GM19240 (cell line): ENCODE results near the gene IL4I1.
"Not testable (repeated sequence)": the region's sequence is repeated elsewhere in the genome, so short reads cannot be mapped to it uniquely, and the experiment has no call there.

Experiments
- DNase-seq: peaks from one replicate; pipeline ENCODE4 v3.0.0; 2011; ENCODE audit warnings: low spot score; ENCODE audit not compliant: insufficient read length

Gene IL4I1, protein sequence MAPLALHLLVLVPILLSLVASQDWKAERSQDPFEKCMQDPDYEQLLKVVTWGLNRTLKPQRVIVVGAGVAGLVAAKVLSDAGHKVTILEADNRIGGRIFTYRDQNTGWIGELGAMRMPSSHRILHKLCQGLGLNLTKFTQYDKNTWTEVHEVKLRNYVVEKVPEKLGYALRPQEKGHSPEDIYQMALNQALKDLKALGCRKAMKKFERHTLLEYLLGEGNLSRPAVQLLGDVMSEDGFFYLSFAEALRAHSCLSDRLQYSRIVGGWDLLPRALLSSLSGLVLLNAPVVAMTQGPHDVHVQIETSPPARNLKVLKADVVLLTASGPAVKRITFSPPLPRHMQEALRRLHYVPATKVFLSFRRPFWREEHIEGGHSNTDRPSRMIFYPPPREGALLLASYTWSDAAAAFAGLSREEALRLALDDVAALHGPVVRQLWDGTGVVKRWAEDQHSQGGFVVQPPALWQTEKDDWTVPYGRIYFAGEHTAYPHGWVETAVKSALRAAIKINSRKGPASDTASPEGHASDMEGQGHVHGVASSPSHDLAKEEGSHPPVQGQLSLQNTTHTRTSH

DNA sequence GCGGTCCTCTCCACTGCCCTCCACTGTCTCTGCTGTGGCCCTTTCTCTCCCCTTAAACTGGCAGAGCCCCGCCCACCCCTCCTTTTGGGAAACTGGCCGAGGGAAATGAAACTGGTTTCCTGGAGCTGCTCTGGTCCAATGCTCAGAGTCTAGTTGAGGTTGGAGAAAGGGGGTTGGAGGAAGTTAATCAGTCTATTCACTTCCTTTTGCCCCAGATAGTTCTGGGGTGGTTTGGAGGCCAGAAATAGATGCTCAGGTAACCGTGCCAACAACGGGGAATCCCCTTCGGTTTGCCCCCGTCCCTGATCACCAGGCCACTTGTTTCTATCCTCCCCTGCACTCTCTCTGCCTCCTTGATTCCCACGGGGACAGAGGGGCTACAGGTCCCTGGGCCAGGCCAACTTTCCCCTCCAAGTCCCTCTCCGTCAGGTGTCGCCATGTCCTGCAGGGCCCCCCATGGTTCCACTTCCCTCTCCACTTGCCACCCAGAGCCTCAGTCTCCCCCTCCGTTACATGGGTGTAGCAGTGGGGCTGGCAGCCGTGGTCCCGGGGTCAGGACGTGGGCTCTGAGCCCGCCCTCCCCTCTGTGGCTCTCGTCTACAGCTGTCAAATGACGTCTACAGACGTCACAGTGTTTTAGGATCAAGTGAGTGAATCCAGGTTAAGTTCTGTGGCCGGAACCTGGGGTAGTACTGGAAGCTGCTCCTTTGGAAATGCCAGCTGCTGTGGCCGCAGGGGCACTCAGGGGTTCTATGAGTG is at the start of gene IL4I1:
Gene IL4I1 (minus strand): TSS at position 25 of the 759 bp plus-strand sequence. CDS start 727 bp downstream, outside the sequence.
- peak; percentile 83 for DNase-seq

DNA sequence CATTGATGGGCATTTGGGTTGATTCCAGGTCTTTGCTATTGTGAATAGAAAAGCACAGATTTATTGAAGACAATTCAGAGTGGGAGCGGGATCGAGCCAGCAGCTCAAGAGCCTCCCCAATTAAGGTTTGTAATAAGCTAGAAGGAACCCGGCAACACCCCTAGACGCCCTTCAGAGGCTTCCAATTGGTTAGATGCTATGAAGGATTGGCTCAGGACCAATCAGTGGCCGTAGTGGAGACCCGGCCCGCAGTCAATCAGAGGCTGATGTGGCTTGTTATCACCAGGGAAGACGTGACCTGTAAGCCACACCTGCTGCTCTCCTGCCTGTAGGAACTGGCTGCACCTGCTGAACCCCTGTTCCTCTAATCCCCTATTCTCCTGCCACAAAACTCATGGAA is 49.7 kb upstream of the IL4I1 start:
- no peak for DNase-seq

DNA sequence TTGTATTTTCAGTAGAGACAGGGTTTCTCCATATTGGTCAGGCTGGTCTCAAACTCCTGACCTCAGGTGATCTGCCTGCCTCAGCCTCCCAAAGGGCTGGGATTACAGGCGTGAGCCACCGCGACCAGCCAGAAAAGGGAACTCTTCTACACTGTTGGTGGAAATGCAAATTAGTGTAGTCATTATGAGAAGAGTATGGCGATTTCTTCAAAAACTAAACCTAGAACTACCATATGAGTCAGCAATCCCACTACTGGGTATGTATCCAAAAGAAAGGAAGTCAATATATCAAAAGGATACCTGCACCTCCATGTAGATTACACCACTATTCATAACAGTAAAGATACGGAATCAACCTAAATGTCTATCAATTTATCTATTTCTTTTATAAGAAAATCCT is 47.9 kb upstream of the IL4I1 start:
- not testable (repeated sequence) for DNase-seq

DNA sequence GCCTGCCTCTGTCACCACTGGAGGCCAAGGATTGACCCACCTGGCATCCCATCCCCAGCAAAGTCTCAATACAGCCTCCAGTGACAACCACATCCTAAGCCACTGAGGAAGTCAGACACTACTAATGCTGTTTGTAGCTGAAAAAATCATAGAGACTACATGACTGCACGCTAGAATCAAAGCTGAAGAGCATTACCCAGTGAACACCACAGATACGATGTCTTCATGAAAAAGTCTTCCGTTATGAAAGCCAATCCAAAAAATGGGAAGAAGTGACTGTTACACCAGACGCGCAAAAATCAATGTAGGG is 43.8 kb upstream of the IL4I1 start:
- no peak for DNase-seq

DNA sequence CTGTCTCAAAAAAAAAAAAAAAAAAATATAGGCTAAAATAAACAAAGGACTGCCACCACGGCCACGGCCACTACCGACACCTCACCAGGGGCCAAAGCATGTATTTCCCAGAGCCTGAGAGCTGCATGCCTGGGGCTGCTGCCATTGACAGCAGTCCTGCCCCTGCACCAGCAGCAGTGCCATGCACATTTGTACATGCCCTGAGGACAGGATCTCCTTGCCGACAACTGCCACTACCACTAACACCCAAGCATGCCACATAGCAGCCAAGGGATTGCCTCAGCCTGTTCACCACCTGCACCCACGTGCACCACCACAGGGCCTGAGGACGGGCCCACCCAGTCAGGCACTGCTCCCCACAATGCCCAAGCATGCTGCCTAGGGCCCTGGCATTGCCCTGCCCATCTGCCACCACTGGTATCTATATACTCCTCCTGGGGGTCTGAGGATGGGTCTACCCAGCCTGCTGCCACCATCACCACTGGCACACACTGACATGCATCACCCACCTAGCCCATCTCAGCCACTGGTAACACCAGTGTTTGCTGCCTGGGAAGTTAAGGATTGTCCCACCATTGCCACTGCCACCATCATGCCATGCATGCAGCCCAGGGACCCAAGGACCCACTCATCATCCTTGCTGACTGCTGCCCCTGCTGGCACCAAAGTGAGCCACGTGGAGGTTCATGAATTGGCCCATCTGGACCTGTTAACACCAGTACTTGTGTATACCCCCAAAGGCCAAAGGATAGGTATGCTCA is 43.2 kb upstream of the IL4I1 start:
- no peak for DNase-seq

DNA sequence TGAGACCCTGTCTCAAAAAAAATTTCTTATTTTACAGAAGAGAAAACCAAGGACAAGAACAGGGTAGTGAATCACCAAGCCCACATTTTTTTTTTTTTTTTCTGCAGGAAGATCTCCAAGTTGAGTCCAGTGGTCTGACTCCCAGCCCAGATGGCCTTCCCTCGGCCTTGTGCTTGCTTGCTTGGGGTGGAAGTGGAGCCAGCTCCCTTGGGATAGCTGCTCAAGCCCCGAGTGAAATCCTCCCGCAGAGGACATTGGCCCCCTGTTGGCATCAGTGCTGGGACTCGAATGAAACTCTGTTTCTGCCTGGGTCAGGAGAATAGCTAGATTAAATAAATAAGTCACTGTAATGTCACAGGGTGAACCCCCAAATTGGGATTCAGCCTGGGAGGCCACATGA is 42.0 kb upstream of the IL4I1 start:
- DNase-seq, result no peak

DNA sequence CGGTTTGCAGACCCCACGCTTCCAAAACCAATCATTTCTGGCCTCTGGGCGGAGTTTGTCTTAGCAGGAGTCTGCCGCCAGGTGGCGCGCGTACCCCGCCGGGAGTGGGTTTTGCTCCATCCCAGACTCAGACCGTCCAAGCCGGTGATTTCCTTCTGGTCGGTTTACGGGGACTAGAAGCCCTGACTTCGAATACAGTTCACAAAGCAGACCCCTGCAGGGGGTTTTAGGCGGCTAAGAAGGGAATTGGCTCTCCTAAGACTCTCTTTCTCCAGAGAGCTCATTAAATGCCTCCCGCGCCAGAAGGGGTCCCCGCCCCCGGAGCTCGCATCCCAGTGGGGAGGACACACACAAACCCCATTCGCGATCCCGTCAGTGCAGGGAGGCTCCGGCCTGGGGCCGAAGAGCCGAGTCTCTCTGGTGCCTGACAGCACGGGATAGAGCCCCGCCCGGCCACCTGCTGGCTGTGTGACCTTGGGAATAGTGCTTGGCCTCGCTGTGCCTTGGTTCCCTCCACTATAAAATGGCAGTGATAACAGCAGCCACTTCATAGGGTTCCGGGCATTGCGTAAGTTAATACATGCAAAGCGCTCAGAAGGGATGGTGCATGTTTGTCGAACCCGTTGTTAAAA is 41.2 kb upstream of the IL4I1 start:
- peak; percentile 42 for DNase-seq

DNA sequence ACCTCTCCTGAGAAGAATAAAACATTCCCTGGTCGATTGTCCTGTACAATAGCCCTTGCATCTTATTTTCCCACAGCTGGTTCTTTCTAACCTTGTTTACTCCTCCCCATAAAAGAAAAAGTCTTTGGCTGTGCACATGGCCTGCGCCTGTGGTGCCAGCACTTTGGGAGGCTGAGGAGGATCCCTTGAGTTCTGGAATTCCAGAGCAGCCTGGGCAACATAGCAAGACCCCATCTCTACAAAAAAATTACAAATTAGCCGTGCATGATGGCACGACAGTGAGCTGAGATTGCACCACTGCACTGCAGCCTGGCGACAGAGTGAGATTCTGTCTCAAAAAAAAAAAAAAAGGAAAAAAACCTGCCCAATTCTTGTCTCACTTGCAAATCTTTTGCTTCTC is 39.9 kb upstream of the IL4I1 start:
- no peak for DNase-seq

DNA sequence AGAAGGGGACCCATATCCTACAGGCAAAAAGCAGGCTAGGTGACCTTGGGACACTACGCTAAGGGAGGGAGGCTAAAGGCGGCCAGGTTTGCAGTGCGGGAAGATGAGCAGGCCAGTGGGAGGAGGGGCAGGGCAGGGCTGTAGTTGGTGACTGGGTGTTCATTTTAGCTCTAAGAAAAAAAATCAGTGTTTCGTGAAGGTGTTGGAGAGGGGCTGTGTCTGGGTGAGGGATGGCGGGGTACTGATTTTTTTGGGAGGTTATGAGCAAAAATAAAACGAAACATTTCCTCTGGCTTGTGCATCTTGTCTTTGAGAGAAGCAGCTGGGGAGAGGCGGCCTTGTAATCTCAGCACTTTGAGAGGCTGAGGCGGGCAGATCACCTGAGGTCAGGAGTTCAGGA is 37.0 kb upstream of the IL4I1 start:
- DNase-seq, result no peak

DNA sequence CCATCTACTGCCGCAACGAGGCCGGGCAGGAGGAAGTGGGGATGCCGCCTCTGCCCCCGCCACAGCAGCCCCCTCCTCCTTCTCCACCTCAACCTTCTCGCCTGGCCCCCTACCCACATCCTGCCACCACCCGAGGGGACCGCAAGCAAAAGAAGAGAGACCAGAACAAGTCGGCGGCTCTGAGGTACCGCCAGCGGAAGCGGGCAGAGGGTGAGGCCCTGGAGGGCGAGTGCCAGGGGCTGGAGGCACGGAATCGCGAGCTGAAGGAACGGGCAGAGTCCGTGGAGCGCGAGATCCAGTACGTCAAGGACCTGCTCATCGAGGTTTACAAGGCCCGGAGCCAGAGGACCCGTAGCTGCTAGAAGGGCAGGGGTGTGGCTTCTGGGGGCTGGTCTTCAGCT is 36.0 kb upstream of the IL4I1 start:
- DNase-seq, result no peak

DNA sequence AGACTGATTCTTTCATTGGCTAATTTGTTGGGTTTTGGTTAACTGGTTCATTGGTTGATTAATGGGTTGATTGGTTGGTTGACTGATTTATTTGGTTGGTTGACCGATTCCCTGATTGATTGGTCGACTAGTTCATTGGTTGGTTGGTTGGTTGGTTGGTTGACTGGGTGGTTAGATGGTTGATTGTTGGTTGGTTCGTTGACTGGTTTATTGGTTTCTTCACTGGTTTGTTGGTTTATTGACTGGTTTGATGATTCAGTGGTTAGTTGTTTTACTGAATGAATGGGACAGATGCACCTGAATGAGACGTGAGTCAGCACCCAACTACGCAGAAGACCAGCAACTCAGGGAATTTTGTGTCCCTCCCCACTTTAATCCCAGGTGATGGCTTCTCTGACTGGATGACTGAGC is 35.4 kb upstream of the IL4I1 start:
- DNase-seq, result no peak

DNA sequence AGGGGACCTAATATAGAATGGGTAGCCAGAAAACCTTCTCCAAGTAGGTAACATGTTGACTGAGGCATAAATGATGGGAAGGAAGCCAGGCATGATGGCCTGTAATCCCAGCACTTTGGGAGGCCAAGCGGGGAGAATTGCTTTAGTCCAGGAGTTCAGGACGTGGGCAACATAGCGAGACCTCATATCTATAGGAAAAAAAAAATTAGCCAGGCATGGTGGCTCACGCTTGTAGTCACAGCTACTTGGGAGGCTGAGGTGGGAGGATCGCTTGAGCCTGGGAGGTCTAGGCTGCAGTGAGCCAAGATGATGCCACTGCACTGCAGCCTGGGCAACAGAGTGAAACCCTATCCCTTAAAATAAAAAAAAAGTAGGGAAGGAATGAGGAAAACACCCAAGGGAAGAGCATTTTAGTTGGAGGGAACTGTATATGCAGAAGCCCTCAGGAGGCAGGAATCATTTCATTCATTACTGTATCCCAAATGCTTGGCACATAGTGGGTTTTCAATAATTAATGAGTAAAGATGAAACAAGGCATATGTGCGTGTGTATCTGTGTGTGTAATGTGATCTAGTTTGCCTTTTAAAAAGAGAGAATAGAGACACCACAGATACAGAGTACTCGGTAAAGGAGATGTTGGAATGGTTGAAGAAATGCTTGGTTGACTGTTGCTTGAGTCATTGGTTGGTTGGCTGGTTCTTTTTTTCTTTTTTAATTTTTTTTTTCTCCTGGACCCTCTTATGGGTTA is 34.8 kb upstream of the IL4I1 start:
- DNase-seq, result no peak

DNA sequence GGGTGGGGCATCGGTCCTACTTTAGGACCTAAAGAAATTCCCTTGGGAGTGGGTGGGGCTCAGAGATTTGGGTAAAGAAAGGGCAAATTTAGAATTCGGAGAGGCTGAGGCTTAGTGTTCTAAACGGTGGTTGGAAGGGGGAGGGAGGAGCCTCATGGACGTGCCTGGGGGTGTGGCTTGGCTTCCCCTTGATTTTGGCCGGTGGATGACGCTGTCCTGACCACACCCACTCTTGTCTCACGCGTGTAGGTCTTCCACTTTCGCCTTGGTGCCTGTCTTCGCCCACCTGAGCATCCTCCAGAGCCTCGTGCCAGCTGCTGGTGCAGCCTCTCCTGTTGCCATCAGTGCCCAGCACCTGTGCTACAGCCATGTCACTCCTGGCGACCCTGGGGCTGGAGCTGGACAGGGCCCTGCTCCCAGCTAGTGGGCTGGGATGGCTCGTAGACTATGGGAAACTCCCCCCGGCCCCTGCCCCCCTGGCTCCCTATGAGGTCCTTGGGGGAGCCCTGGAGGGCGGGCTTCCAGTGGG is 33.9 kb upstream of the IL4I1 start:
- DNase-seq, result no peak

DNA sequence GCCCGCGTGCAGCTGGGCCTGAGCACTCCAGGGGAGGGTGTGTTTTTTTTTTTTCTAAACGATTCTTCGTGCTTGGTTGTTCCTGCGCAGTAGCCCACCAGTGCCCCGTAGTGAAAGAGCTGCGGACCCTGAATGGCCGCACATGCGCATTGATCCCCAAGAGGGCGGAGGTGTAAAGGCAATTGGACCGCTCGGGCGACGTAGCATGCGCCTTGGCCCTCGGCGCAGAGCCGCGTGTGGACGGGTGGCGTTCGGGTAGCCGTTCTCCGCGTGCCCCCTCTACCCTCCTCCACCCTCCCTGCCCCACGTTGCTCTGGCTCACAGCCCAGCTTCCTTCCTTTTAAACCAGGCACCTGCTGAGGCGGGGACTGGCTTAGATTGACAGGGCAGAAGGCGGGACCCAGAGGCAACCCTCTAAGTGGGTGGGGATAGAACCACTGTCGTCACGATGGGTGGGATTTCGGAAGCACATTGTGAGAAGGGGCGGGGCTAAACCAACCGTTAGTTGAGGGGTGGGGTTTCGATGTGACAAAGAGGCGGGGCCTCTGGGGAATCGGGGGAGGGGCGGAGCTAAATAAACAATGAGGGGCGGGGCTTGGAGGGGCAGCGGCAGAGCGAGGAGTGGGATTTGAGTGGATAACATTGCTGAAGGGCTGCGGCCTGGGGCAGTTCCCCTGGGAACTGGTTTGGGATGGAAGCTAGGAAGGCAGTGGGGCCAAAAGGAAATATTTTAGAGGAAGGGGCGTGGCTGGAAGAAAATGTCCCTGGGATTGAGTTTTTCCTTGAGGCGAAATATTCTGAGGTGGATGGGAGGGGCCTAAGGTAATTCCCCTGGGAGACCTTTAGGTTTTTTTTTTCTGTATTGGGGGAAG is 33.2 kb upstream of the IL4I1 start:
- peak; percentile 89 for DNase-seq

DNA sequence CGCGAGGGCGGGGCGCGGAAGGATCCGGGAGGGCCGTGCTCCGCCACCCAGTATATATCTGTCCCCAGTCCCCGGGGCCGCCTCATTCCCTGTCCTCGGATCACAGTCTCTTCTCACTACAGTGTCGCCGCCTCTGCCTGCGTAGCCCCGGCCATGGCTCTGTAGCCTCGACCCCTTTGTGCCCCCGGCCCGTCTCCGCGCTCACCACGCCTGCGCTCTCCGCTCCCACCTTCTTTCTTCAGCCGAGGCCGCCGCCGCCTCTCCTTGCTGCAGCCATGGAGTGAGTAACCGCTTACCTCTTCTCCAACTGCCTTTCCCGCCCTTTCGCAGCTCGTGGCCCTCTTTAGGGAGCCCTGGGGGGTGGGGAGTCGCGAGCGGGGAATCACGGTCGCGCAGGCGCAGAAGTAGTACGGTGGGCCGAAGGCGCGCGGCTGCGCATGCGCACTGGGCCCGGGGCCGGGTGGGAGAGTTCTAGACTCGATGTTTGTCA is 32.5 kb upstream of the IL4I1 start, which contains the start of the genes ATF5 and NUP62:
Gene ATF5 (plus strand): TSS at position 85 of the 490 bp plus-strand sequence. CDS start 1,646 bp downstream, outside the sequence.
Gene NUP62 (minus strand): TSS at position 384 of the 490 bp plus-strand sequence. CDS start 19,697 bp downstream, outside the sequence.
- peak; percentile 86 for DNase-seq

DNA sequence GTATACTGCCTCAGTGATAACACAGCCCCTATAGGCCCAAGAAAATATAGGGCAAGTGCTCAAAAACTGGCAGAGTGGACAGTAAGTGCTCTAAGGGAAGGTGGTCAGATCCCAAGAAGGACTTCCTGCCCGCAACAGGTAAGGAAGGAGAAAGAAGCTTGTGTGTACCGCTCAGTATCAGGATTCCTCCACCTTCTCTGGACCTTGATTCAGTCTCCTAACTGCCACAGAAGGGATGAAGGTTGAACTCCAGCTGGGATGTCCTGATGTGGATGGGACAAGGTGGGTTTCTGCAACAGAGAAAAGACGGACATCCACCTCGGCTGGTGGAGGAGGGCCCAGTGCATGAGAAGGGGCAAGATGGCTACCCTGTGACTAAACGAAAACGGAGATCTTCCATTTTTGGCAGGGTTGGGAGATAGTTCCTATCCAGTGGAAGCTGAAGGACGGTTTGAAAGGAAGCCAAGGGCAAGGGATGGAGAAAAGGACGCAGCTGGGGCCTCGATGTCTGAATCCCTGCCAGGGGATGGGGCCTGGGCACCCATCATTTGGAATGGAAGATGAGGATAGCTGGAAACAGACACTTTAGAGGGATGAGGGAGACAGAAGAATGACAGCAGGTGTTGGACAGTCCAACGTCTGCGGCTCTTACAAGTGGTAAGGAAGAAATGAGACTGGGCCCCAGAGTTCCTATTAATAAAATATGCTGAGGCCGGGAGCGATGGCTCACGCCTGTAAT is 31.0 kb upstream of the IL4I1 start:
- no peak for DNase-seq

DNA sequence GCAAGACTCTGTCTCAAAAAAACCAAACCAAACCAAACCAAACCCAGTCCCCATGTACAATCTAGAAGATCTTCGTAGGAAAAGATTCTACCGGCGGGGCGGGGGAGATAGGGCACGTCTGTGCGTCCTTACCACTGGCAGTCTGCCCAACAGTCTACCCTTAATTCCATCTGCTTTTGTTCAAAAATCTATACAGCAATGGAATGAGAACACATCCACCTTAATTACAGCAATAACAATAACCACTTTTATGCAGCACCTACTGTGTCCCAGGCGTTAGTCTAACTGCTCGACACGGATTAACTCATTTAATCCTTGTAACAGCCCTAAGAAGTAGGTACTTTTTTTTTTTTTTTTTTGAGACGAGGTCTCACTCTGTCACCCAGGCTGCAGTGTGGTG is 29.8 kb upstream of the IL4I1 start:
- DNase-seq, result no peak

DNA sequence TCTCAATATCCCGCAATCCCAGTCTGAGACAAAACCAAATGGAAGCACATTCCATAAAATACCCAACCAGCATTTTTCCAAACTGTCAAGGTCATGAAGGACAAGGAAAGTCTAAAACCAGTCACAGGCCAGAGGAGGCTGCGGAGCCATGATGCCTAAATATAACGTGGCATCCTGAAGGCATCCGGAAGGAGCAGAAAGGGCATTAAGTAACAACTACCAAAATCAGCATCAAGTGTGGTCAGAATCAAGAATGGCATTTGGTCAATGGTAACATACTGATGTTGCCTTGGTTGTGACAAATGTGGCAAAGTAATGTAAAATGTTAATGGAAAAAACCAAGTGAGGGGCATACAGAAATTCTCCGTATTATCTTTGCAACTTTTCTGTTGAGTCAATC is 28.8 kb upstream of the IL4I1 start:
- no peak for DNase-seq
